ENCODE data around the gene ADGRF1.
A peak's percentile ranks its signal among the peaks of the same experiment; 100 is the strongest.
"Not testable (repeated sequence)": the region's sequence is repeated elsewhere in the genome, so short reads cannot be mapped to it uniquely, and the experiment has no call there.

The ADGRF1 gene

GRCh38 chr6:47042275-47042791 lies at the start of gene ADGRF1:
Gene ADGRF1, minus strand, starts transcription at chr6:47042332. Its CDS starts 13,271 bp downstream, at chr6:47029061.
- no peak for DNase-seq

GRCh38 chr6:47090881-47091280 lies 48.7 kb upstream of the ADGRF1 start:
- no peak for DNase-seq

- not testable (repeated sequence) for DNase-seq
Measured at GRCh38 chr6:47089473-47089872, 47.3 kb upstream of the ADGRF1 start.

GRCh38 chr6:47086051-47086770 lies 44.1 kb upstream of the ADGRF1 start:
- no peak for DNase-seq

- DNase-seq: no peak
Measured at GRCh38 chr6:47084610-47085009, 42.5 kb upstream of the ADGRF1 start.

- DNase-seq: no peak
Measured at GRCh38 chr6:47083586-47084047, 41.5 kb upstream of the ADGRF1 start.

GRCh38 chr6:47080083-47080596 lies 38.0 kb upstream of the ADGRF1 start:
- no peak for DNase-seq

GRCh38 chr6:47079638-47080037 lies 37.5 kb upstream of the ADGRF1 start:
- no peak for DNase-seq

GRCh38 chr6:47078991-47079390 lies 36.9 kb upstream of the ADGRF1 start:
- DNase-seq: no peak

GRCh38 chr6:47076422-47077344 lies 34.6 kb upstream of the ADGRF1 start:
- DNase-seq: no peak

GRCh38 chr6:47075741-47076421 lies 33.7 kb upstream of the ADGRF1 start:
- no peak for DNase-seq

- no peak for DNase-seq
Measured at GRCh38 chr6:47075168-47075567, 33.0 kb upstream of the ADGRF1 start.

GRCh38 chr6:47073125-47074110 lies 31.3 kb upstream of the ADGRF1 start:
- no peak for DNase-seq

GRCh38 chr6:47072667-47073066 lies 30.5 kb upstream of the ADGRF1 start:
- no peak for DNase-seq

- DNase-seq: peak; percentile 24
Measured at GRCh38 chr6:47071681-47072080, 29.5 kb upstream of the ADGRF1 start.

GRCh38 chr6:47070461-47070860 lies 28.3 kb upstream of the ADGRF1 start:
- DNase-seq: no peak

GRCh38 chr6:47069156-47069555 lies 27.0 kb upstream of the ADGRF1 start:
- no peak for DNase-seq

GRCh38 chr6:47066418-47066817 lies 24.3 kb upstream of the ADGRF1 start:
- no peak for DNase-seq

GRCh38 chr6:47064274-47064673 lies 22.1 kb upstream of the ADGRF1 start:
- DNase-seq: no peak

GRCh38 chr6:47062346-47062745 lies 20.2 kb upstream of the ADGRF1 start:
- no peak for DNase-seq
